ENCODE results near the gene LSM10. TPM values are rescaled to one million over a fixed set of nuclear protein-coding genes. Genes with fewer than 3 reads are reported as not detected.

The LSM10 gene
- total and polyA plus RNA-seq, 2 donors (not counting 3 experiments of a cell fraction or from before 2014, with no cell fraction given) = 38.2 to 76.9 TPM

DNA sequence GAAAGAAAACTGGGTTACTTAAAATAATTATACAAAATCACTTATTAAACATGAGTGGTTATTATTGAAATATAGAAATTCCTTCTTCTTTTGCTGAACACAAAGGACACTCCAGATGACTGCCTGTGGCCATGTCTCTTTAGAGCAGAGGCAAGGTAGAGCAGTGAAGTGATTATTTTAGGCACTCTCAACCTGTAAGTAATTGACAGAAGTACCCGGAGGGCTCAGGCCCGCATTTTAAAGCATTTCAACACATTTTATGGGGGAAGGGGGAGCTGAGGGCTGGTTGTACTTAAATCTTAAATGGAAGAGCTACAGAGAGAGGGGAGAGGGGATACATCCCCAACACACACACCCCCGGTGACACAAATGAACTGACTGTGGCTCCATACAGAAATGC is 42.3 kb upstream of the LSM10 start:
- BruUV-seq (replicated peaks) = no TSS peak

More for the DNA sequence above, 42.3 kb upstream of the LSM10 start:
- no peak for TF ChIP-seq POLR2A (IDR thresholded peaks at IDR 0.05; ENCODE audit: low read depth, low read length)
- no peak for TF ChIP-seq POLR2AphosphoS5 (IDR thresholded peaks at IDR 0.05; ENCODE audit: insufficient read depth, low read depth, low read length)
- no peak for TF ChIP-seq MYC (IDR thresholded peaks at IDR 0.05; ENCODE audit: low read depth, low read length)
- no peak for TF ChIP-seq GATA2 (IDR thresholded peaks at IDR 0.05; ENCODE audit: insufficient read depth, insufficient read length, low read depth, low read length)
- TF ChIP-seq FOS (IDR thresholded peaks at IDR 0.05; ENCODE audit: borderline replicate concordance, insufficient read depth, low read length) = no peak
- TF ChIP-seq CTCF (IDR thresholded peaks at IDR 0.05; ENCODE audit: extremely low read depth in 1 of 2, insufficient read depth in 1 of 2, low read depth in 1 of 2, low read length in 2 of 2) = no peak
- no peak for TF ChIP-seq EZH2 (IDR thresholded peaks at IDR 0.05; ENCODE audit: borderline replicate concordance, low read depth, low read length, severe bottlenecking)
- Histone ChIP-seq H3K27ac (ENCODE audit: insufficient read depth, low read depth, low read length) (no peak overlapping the region), H3K36me3 (ENCODE audit: control insufficient read depth in 2 of 2, extremely low read depth in 1 of 2, insufficient read depth in 2 of 2, low read length in 2 of 2) (no peaks in the 10 kb centered on the region), H3K9me1 (replicated peaks; ENCODE audit: control insufficient read depth, extremely low read depth, insufficient read depth, low read length) (no peaks in the 10 kb centered on the region), H3K4me1 (ENCODE audit: control insufficient read depth, extremely low read depth, insufficient read depth, low read length) (no peaks in the 10 kb centered on the region), H3K4me2 (ENCODE audit: insufficient read depth, low read length) (no peak overlapping the region), H3K9ac (replicated peaks; ENCODE audit: extremely low read depth, insufficient read depth, low read length) (no peak overlapping the region), H3K79me2 (ENCODE audit: control insufficient read depth, insufficient read depth, low read length) (no peaks in the 10 kb centered on the region), H4K20me1 (replicated peaks; ENCODE audit: control insufficient read depth, extremely low read depth, insufficient read depth, low read length) (no peaks in the 10 kb centered on the region), H3K27me3 (ENCODE audit: control insufficient read depth in 2 of 2, insufficient read depth in 2 of 2, low read length in 2 of 2) (no peaks in the 10 kb centered on the region), H3K9me3 (replicated peaks; ENCODE audit: control insufficient read depth, insufficient read depth, low read length) (no peaks in the 10 kb centered on the region), H3K4me3 (replicated peaks in 1 of 3; ENCODE audit: insufficient read depth in 1 of 3, low read depth in 1 of 3, low read length in 3 of 3) (no peak overlapping the region), H2AFZ (ENCODE audit: low read depth, low read length) (no peak overlapping the region)
- dilution Hi-C loops (cut with MboI; ENCODE audit: extremely low pct_ligation_motif_present, low sequenced_read_pairs) = no loop called here
- intact Hi-C loops (cut with micrococcal nuclease) = no loop called here
- DNase-seq (ENCODE audit: low read depth, low spot score) (no peak), FAIRE-seq (no peak)
- POLR2A ChIA-PET = no interaction called here
- CTCF ChIA-PET = no interaction called here

Measured in endothelial cell of umbilical vein (primary cell).